Mononuclear cell (primary cell): Measurements from ENCODE around the gene KEL. TPM values are rescaled to one million over a fixed set of nuclear protein-coding genes. Genes with fewer than 3 reads are reported as not detected.
"Not testable (repeated sequence)": the region's sequence is repeated elsewhere in the genome, so short reads cannot be mapped to it uniquely, and the experiment has no call there.

Experiments
- H3K27me3 ChIP-seq: 2 replicates; pipeline ENCODE4 v1.6.0; 2011; ENCODE audit warnings: low read length, control low read depth; ENCODE audit not compliant: insufficient read depth
- H3K4me1 ChIP-seq: 2 replicates; pipeline ENCODE4 v1.5.1; 2011; ENCODE audit warnings: mild to moderate bottlenecking, low read length, control low read depth; ENCODE audit not compliant: insufficient read depth
- H3K4me3 ChIP-seq: 2 replicates; pipeline ENCODE4 v1.5.1; 2011; ENCODE audit warnings: mild to moderate bottlenecking, low read length, moderate library complexity
- H3K9me3 ChIP-seq: 2 replicates; pipeline ENCODE4 v1.5.1; 2011; ENCODE audit warnings: low read depth, mild to moderate bottlenecking, control low read depth, low read length
- total RNA-seq: library from RNA; depleted of rRNA; stranded (reverse); fragments of >200 nt; gene quantifications from one replicate; pipeline ENCODE4 v1.2.3, GENCODE V29; 2012

KEL gene
- 0.10 TPM for total RNA-seq

- H3K9me3 ChIP-seq, result no peaks in the 10 kb centered on the region
- no peak within 1 kb of the TSS for H3K4me3 ChIP-seq
- H3K4me1 ChIP-seq, result no peaks in the 10 kb centered on the region
- peaks cover 3% of the 10 kb centered on the region for H3K27me3 ChIP-seq
These were observed at the start of gene KEL for GRCh38 chr7:142961973-142962926. Gene KEL, minus strand, starts transcription at chr7:142962363. Its CDS starts 157 bp downstream, at chr7:142962206.

GRCh38 chr7:143008007-143008901 lies 46.1 kb upstream of the KEL start:
- H3K27me3 ChIP-seq, result no peaks in the 10 kb centered on the region
- H3K4me3 ChIP-seq, result no peak overlapping the region
- peaks cover 5% of the 10 kb centered on the region for H3K4me1 ChIP-seq

DNA sequence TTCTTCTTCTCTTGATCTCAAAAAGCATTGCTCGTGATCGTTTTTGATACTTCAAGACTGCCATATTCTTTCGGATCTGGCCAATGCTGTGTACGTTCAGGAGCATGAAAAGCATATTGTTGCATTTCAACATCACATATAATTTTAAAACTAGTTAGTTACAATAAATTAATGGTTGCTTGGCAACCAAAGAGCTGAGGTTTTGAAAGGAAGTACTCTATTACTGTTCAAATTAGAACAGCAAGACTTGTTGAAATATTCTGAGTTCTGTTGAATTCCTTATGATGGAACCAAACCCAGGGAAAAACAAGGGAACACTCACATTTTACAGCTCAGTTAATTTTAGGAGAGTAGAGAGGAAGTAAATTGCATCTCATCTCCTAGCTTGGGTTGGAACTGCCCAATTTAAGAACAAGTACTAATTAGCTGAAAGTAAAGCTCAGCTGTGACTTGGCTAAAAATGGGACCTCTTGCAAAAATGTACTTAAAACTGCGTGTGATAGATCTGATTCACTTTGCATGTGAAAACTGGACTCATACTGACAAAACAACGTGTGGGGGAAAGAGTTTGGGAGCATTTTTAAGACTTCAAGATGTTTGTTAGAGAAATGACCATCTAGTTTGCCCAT lies 43.6 kb upstream of the KEL start:
- no peaks in the 10 kb centered on the region for H3K27me3 ChIP-seq
- H3K4me1 ChIP-seq, result peaks cover 9% of the 10 kb centered on the region
- H3K9me3 ChIP-seq, result no peaks in the 10 kb centered on the region
- H3K4me3 ChIP-seq, result no peak overlapping the region

More at GRCh38 chr7:143008007-143008901, 46.1 kb upstream of the KEL start:
- H3K9me3 ChIP-seq, result no peaks in the 10 kb centered on the region

GRCh38 chr7:143003393-143004051 lies 41.4 kb upstream of the KEL start:
- Histone ChIP-seq H3K4me3 (no peak overlapping the region), H3K27me3 (no peaks in the 10 kb centered on the region), H3K9me3 (no peaks in the 10 kb centered on the region), H3K4me1 (peaks cover 9% of the 10 kb centered on the region)

GRCh38 chr7:143002898-143003297 lies 40.7 kb upstream of the KEL start:
- Histone ChIP-seq H3K4me1 (peaks cover 6% of the 10 kb centered on the region), H3K27me3 (no peaks in the 10 kb centered on the region), H3K4me3 (no peak overlapping the region), H3K9me3 (no peaks in the 10 kb centered on the region)

DNA sequence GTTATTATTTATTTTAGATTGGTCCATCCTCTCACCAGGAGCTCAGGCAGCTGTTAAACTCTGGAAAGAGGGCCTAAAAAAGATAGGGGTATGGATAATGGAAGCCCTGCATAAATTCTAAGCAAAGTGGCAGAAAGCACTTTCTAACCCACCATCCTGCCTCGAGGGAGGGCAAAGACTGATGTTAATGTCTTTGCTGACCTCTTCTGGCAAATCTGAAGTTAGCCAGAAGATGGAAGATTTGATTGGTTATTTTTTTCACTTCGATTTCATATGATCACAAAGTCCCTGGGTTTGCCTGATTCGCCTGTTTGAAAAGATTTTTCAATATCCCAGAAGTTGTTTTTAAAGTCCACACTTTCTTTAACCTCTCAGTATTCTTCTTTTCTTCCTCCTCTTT lies 39.9 kb upstream of the KEL start:
- Histone ChIP-seq H3K4me1 (peaks cover 6% of the 10 kb centered on the region), H3K4me3 (no peak overlapping the region), H3K27me3 (no peaks in the 10 kb centered on the region), H3K9me3 (no peaks in the 10 kb centered on the region)

DNA sequence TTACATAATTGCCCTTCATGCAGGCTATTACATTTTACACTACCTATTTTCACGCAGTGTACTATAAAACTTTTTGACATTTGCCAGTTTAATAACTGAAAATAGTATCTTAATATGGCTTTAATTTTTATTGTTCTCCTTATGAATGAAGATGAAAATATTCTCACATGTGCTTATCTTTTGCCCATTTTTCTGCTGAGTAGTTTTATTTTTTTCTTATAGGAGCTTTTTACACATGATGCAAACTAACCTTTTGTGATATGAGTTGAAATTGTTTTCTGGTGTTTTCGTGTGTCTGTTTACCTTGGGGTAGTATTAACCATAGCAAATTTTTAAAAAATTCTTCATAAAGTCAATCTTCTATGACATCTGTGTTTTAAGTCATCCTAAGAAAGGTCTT lies 38.5 kb upstream of the KEL start:
- peaks cover 6% of the 10 kb centered on the region for H3K4me1 ChIP-seq
- no peak overlapping the region for H3K4me3 ChIP-seq
- H3K9me3 ChIP-seq, result no peaks in the 10 kb centered on the region
- no peaks in the 10 kb centered on the region for H3K27me3 ChIP-seq

DNA sequence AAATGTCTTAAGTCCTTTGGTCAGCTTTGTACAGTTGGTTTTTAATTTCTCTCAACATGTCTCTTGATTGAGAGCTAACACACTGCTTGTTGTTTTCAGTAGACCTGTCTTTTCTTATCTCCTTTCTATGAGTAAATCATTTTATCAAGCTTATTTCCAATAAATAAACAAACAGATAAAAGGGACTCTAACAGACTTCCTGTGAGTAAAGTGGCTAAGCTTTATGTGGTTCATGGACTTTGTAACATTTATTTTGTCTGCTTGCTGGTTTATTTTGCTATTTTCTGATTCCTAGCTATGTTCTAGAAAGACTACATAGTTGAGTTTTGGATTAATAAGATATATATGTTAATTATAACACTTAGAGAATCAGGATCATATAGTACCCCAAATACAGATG lies 37.6 kb upstream of the KEL start:
- H3K4me1 ChIP-seq, result peaks cover 6% of the 10 kb centered on the region
- no peaks in the 10 kb centered on the region for H3K9me3 ChIP-seq
- no peak overlapping the region for H3K4me3 ChIP-seq
- H3K27me3 ChIP-seq, result no peaks in the 10 kb centered on the region

GRCh38 chr7:142998966-142999365 lies 36.8 kb upstream of the KEL start:
- peaks cover 6% of the 10 kb centered on the region for H3K4me1 ChIP-seq
- H3K27me3 ChIP-seq, result no peaks in the 10 kb centered on the region
- no peak overlapping the region for H3K4me3 ChIP-seq
- no peaks in the 10 kb centered on the region for H3K9me3 ChIP-seq

GRCh38 chr7:142997456-142997989 lies 35.4 kb upstream of the KEL start:
- Histone ChIP-seq H3K9me3 (no peaks in the 10 kb centered on the region), H3K4me3 (no peak overlapping the region), H3K27me3 (no peaks in the 10 kb centered on the region), H3K4me1 (no peaks in the 10 kb centered on the region)

GRCh38 chr7:142992427-142992826 lies 30.3 kb upstream of the KEL start:
- H3K4me1 ChIP-seq, result no peaks in the 10 kb centered on the region
- H3K9me3 ChIP-seq, result no peaks in the 10 kb centered on the region
- H3K27me3 ChIP-seq, result no peaks in the 10 kb centered on the region
- H3K4me3 ChIP-seq, result no peak overlapping the region

GRCh38 chr7:142984297-142984696 lies 22.1 kb upstream of the KEL start:
- Histone ChIP-seq H3K27me3 (peaks cover 4% of the 10 kb centered on the region), H3K4me1 (no peaks in the 10 kb centered on the region), H3K9me3 (no peaks in the 10 kb centered on the region), H3K4me3 (no peak overlapping the region)

- no peak overlapping the region for H3K4me3 ChIP-seq
- no peaks in the 10 kb centered on the region for H3K4me1 ChIP-seq
- H3K9me3 ChIP-seq, result no peaks in the 10 kb centered on the region
- H3K27me3 ChIP-seq, result peaks cover 4% of the 10 kb centered on the region
These were observed 21.7 kb upstream of the KEL start for GRCh38 chr7:142983825-142984224.

GRCh38 chr7:142978402-142978801 lies 16.2 kb upstream of the KEL start:
- H3K4me1 ChIP-seq, H3K9me3 ChIP-seq, H3K4me3 ChIP-seq, H3K27me3 ChIP-seq: not testable (repeated sequence)
